ENCODE data around the gene ZBTB38. TPM values are rescaled to one million over a fixed set of nuclear protein-coding genes. Genes with fewer than 3 reads are reported as not detected.

Gene ZBTB38
- total RNA-seq, 1 experiment from 2014 or later = 12.3 TPM

GRCh38 chr3:141341536-141341935, 26.8 kb upstream of the ZBTB38 start (continued):
- TF ChIP-seq IRF2 (CRISPR knock-in tag; IDR thresholded peaks at IDR 0.05; ENCODE audit: borderline replicate concordance, low read depth) = no peak
- TF ChIP-seq ZNF317 (CRISPR knock-in tag; IDR thresholded peaks at IDR 0.05; ENCODE audit: borderline replicate concordance, low read depth) = no peak
- TF ChIP-seq NR3C1 (CRISPR knock-in tag; conservative IDR thresholded peaks at IDR 0.05; ENCODE audit: low read depth) = no peak
- TF ChIP-seq, protein P1, sequence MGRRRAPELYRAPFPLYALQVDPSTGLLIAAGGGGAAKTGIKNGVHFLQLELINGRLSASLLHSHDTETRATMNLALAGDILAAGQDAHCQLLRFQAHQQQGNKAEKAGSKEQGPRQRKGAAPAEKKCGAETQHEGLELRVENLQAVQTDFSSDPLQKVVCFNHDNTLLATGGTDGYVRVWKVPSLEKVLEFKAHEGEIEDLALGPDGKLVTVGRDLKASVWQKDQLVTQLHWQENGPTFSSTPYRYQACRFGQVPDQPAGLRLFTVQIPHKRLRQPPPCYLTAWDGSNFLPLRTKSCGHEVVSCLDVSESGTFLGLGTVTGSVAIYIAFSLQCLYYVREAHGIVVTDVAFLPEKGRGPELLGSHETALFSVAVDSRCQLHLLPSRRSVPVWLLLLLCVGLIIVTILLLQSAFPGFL (CRISPR knock-in tag; IDR thresholded peaks at IDR 0.05; ENCODE audit: borderline replicate concordance) = no peak

- ChIA-PET CTCF (interaction anchor here (0.6 to 1.3 kb wide), 3 partner anchors 10 to 222 kb away, joined by 3 to 4 read pairs (median 4); no protein-coding TSS in a partner anchor), POLR2A (interaction anchor here (0.6 kb wide), 1 partner anchor 160 kb away, joined by 3 read pairs; no protein-coding TSS in a partner anchor)
- H3K9me3 Mint-ChIP-seq = peaks cover 8% of the 10 kb centered on the region
- TF ChIP-seq ZBTB21 (CRISPR knock-in tag; IDR thresholded peaks at IDR 0.05; ENCODE audit: borderline replicate concordance) (no peak), E2F4 (CRISPR knock-in tag; IDR thresholded peaks at IDR 0.05; ENCODE audit: borderline replicate concordance, low read depth) (no peak), ZNF219 (CRISPR knock-in tag; IDR thresholded peaks at IDR 0.05; ENCODE audit: borderline replicate concordance) (no peak), ZNF263 (CRISPR knock-in tag; IDR thresholded peaks at IDR 0.05; ENCODE audit: low read depth) (no peak), KAT7 (CRISPR knock-in tag; IDR thresholded peaks at IDR 0.05; ENCODE audit: borderline replicate concordance) (no peak), SOX15 (CRISPR knock-in tag; IDR thresholded peaks at IDR 0.05) (no peak), TEAD1 (CRISPR knock-in tag; IDR thresholded peaks at IDR 0.05) (no peak), MAX (CRISPR knock-in tag; IDR thresholded peaks at IDR 0.05) (no peak), ZNF396 (CRISPR knock-in tag; IDR thresholded peaks at IDR 0.05; ENCODE audit: borderline replicate concordance) (no peak), ZSCAN18 (CRISPR knock-in tag; IDR thresholded peaks at IDR 0.05) (no peak)
- TF ChIP-seq, protein P2, sequence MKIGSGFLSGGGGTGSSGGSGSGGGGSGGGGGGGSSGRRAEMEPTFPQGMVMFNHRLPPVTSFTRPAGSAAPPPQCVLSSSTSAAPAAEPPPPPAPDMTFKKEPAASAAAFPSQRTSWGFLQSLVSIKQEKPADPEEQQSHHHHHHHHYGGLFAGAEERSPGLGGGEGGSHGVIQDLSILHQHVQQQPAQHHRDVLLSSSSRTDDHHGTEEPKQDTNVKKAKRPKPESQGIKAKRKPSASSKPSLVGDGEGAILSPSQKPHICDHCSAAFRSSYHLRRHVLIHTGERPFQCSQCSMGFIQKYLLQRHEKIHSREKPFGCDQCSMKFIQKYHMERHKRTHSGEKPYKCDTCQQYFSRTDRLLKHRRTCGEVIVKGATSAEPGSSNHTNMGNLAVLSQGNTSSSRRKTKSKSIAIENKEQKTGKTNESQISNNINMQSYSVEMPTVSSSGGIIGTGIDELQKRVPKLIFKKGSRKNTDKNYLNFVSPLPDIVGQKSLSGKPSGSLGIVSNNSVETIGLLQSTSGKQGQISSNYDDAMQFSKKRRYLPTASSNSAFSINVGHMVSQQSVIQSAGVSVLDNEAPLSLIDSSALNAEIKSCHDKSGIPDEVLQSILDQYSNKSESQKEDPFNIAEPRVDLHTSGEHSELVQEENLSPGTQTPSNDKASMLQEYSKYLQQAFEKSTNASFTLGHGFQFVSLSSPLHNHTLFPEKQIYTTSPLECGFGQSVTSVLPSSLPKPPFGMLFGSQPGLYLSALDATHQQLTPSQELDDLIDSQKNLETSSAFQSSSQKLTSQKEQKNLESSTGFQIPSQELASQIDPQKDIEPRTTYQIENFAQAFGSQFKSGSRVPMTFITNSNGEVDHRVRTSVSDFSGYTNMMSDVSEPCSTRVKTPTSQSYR (CRISPR knock-in tag; IDR thresholded peaks at IDR 0.05) = no peak
- ATAC-seq (no peak), DNase-seq (ENCODE audit: low spot score) (no peak)
- no peak overlapping the region for H3K4me3 Mint-ChIP-seq
- H3K27me3 Mint-ChIP-seq (ENCODE audit: low read depth) = peaks cover 3% of the 10 kb centered on the region; the same call in 1 of the 2 replicates
- H3K36me3 Mint-ChIP-seq = no peaks in the 10 kb centered on the region
- H3K27ac Mint-ChIP-seq = no peak overlapping the region
- no peaks in the 10 kb centered on the region for H3K4me1 Mint-ChIP-seq
Measured at GRCh38 chr3:141342386-141342785, 25.9 kb upstream of the ZBTB38 start.

- no peaks in the 10 kb centered on the region for H3K4me1 Mint-ChIP-seq
- POLR2A ChIA-PET = interaction anchor here (0.6 kb wide), 1 partner anchor 159 kb away, joined by 3 read pairs; no protein-coding TSS in a partner anchor
- H3K4me3 Mint-ChIP-seq = no peak overlapping the region
- CTCF ChIA-PET = interaction anchor here (0.6 to 1.3 kb wide), 3 partner anchors 9 to 221 kb away, joined by 3 to 4 read pairs (median 4); no protein-coding TSS in a partner anchor
- no peak overlapping the region for H3K27ac Mint-ChIP-seq
- ATAC-seq = no peak
- no peak for DNase-seq (ENCODE audit: low spot score)
- peaks cover 3% of the 10 kb centered on the region; the same call in 1 of the 2 replicates for H3K27me3 Mint-ChIP-seq (ENCODE audit: low read depth)
- peaks cover 8% of the 10 kb centered on the region for H3K9me3 Mint-ChIP-seq
- H3K36me3 Mint-ChIP-seq = no peaks in the 10 kb centered on the region
- TF ChIP-seq, protein P3, sequence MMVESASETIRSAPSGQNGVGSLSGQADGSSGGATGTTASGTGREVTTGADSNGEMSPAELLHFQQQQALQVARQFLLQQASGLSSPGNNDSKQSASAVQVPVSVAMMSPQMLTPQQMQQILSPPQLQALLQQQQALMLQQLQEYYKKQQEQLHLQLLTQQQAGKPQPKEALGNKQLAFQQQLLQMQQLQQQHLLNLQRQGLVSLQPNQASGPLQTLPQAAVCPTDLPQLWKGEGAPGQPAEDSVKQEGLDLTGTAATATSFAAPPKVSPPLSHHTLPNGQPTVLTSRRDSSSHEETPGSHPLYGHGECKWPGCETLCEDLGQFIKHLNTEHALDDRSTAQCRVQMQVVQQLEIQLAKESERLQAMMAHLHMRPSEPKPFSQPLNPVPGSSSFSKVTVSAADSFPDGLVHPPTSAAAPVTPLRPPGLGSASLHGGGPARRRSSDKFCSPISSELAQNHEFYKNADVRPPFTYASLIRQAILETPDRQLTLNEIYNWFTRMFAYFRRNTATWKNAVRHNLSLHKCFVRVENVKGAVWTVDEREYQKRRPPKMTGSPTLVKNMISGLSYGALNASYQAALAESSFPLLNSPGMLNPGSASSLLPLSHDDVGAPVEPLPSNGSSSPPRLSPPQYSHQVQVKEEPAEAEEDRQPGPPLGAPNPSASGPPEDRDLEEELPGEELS (CRISPR knock-in tag; IDR thresholded peaks at IDR 0.05) = no peak
- TF ChIP-seq, protein P4, sequence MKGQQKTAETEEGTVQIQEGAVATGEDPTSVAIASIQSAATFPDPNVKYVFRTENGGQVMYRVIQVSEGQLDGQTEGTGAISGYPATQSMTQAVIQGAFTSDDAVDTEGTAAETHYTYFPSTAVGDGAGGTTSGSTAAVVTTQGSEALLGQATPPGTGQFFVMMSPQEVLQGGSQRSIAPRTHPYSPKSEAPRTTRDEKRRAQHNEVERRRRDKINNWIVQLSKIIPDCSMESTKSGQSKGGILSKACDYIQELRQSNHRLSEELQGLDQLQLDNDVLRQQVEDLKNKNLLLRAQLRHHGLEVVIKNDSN (CRISPR knock-in tag; IDR thresholded peaks at IDR 0.05) = no peak
- no peak for TF ChIP-seq MLX (CRISPR knock-in tag; IDR thresholded peaks at IDR 0.05)
- TF ChIP-seq ELF4 (CRISPR knock-in tag; IDR thresholded peaks at IDR 0.05; ENCODE audit: low read depth) = no peak
- TF ChIP-seq, protein P2 (CRISPR knock-in tag; IDR thresholded peaks at IDR 0.05) = no peak
Measured at GRCh38 chr3:141343077-141343476, 25.2 kb upstream of the ZBTB38 start.
